ENCODE measurements around the gene CABLES1. TPM values are rescaled to one million over a fixed set of nuclear protein-coding genes. Genes with fewer than 3 reads are reported as not detected.

Gene CABLES1
- total and polyA plus RNA-seq, 2 donors from 2014 or later: 7.6 to 40.5 TPM

DNA sequence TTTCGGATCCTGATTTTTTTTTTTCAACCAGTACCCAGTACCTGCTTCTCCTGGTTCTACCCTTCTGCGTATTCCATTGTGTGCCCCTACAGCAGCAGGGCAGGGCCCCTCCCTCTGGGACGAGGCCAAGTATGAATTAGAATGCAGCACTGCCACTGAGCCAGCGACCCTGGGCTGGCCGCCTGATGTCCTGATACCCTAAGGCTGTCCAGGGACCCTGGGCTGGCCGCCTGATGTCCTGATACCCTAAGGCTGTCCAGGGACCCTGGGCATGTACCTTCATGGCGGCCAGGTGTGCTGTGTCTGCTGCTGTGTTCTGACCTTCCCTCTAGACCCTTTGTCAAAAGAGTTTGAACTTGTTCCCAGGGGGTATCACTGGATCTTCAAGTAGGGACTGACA, 42.9 kb downstream of the CABLES1 start:
- Histone ChIP-seq H3K4me3 (ENCODE audit: low read length in 3 of 3) (no peak overlapping the region), H3K9ac (ENCODE audit: low read length in 3 of 3) (no peak overlapping the region), H3K9me3 (ENCODE audit: control insufficient read depth in 2 of 3, insufficient read depth in 1 of 3, low read length in 3 of 3) (no peaks in the 10 kb centered on the region), H3K36me3 (ENCODE audit: control insufficient read depth in 2 of 3, insufficient read depth in 3 of 3, low read length in 3 of 3) (no peaks in the 10 kb centered on the region), H3K27ac (ENCODE audit: low read depth in 2 of 2, low read length in 2 of 2) (no peak overlapping the region), H3K27me3 (ENCODE audit: control insufficient read depth, insufficient read depth, low read length) (no peaks in the 10 kb centered on the region), H3K4me1 (ENCODE audit: control insufficient read depth in 2 of 3, insufficient read depth in 2 of 3, low read depth in 1 of 3, low read length in 3 of 3) (peaks cover 0 to 5% (median 2%) of the 10 kb centered on the region in 3 donors)
- DNase-seq (no peak), FAIRE-seq (no peak)
- TF ChIP-seq CTCF (IDR thresholded peaks at IDR 0.05; ENCODE audit: borderline replicate concordance, extremely low read depth, insufficient read depth): no peak
- intact Hi-C loops (cut with DNase I): no loop called here

DNA sequence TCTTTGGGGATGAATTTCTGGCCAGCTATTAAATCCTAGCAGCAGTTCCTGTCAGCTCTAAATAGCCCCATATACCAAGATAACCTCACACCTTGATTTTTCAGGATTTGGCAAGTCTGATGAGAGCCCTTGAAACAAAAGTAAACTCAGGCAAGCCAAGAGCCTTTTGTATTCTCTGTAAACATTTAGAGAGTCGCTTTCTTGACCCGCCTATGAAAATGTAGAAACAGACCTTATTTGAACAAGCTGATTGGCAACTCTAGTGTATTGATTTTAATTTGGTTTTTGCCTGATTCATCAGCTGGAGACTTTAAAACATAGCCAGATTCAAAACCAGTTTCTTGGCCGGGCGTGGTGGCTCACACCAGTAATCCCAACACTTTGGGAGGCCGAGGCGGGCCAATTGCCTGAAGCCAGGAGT, 43.4 kb downstream of the CABLES1 start:
- H3K4me3 ChIP-seq (ENCODE audit: low read length in 3 of 3): no peak overlapping the region
- TF ChIP-seq CTCF (IDR thresholded peaks at IDR 0.05; ENCODE audit: borderline replicate concordance, extremely low read depth, insufficient read depth): no peak
- intact Hi-C loops (cut with DNase I): no loop called here
- H3K27ac ChIP-seq (ENCODE audit: low read depth in 2 of 2, low read length in 2 of 2): no peak overlapping the region
- H3K36me3 ChIP-seq (ENCODE audit: control insufficient read depth in 2 of 3, insufficient read depth in 3 of 3, low read length in 3 of 3): no peaks in the 10 kb centered on the region
- FAIRE-seq: no peak
- no peaks in the 10 kb centered on the region for H3K9me3 ChIP-seq (ENCODE audit: control insufficient read depth in 2 of 3, insufficient read depth in 1 of 3, low read length in 3 of 3)
- H3K9ac ChIP-seq (ENCODE audit: low read length in 3 of 3): no peak overlapping the region
- H3K4me1 ChIP-seq (ENCODE audit: control insufficient read depth in 2 of 3, insufficient read depth in 2 of 3, low read depth in 1 of 3, low read length in 3 of 3): peaks cover 0 to 9% (median 2%) of the 10 kb centered on the region in 3 donors
- H3K27me3 ChIP-seq (ENCODE audit: control insufficient read depth, insufficient read depth, low read length): no peaks in the 10 kb centered on the region
- no peak for DNase-seq

- Histone ChIP-seq H3K4me1 (ENCODE audit: control insufficient read depth in 2 of 3, insufficient read depth in 2 of 3, low read depth in 1 of 3, low read length in 3 of 3) (peaks cover 0 to 9% (median 2%) of the 10 kb centered on the region in 3 donors), H3K4me3 (ENCODE audit: low read length in 3 of 3) (no peak overlapping the region), H3K9me3 (ENCODE audit: control insufficient read depth in 2 of 3, insufficient read depth in 1 of 3, low read length in 3 of 3) (no peaks in the 10 kb centered on the region), H3K27me3 (ENCODE audit: control insufficient read depth, insufficient read depth, low read length) (no peaks in the 10 kb centered on the region), H3K9ac (ENCODE audit: low read length in 3 of 3) (no peak overlapping the region), H3K27ac (ENCODE audit: low read depth in 2 of 2, low read length in 2 of 2) (no peak overlapping the region), H3K36me3 (ENCODE audit: control insufficient read depth in 2 of 3, insufficient read depth in 3 of 3, low read length in 3 of 3) (no peaks in the 10 kb centered on the region)
- DNase-seq: no peak
- no peak for TF ChIP-seq CTCF (IDR thresholded peaks at IDR 0.05; ENCODE audit: borderline replicate concordance, extremely low read depth, insufficient read depth)
- no peak for FAIRE-seq
- intact Hi-C loops (cut with DNase I): no loop called here
Observed at GRCh38 chr18:23179416-23179815, 44.1 kb downstream of the CABLES1 start.

GRCh38 chr18:23181547-23181946, 46.3 kb downstream of the CABLES1 start:
- H3K9ac ChIP-seq (ENCODE audit: low read length in 3 of 3): no peak overlapping the region
- DNase-seq (no peak), FAIRE-seq (no peak)
- intact Hi-C loops (cut with DNase I): loop anchor here (10.0 kb wide), 1 partner anchor 53 kb away; no protein-coding TSS in a partner anchor
- no peaks in the 10 kb centered on the region for H3K9me3 ChIP-seq (ENCODE audit: control insufficient read depth in 2 of 3, insufficient read depth in 1 of 3, low read length in 3 of 3)
- H3K36me3 ChIP-seq (ENCODE audit: control insufficient read depth in 2 of 3, insufficient read depth in 3 of 3, low read length in 3 of 3): no peaks in the 10 kb centered on the region
- no peak for TF ChIP-seq CTCF (IDR thresholded peaks at IDR 0.05; ENCODE audit: borderline replicate concordance, extremely low read depth, insufficient read depth)
- no peak overlapping the region for H3K4me3 ChIP-seq (ENCODE audit: low read length in 3 of 3)
- H3K27ac ChIP-seq (ENCODE audit: low read depth in 2 of 2, low read length in 2 of 2): no peak overlapping the region
- no peaks in the 10 kb centered on the region for H3K27me3 ChIP-seq (ENCODE audit: control insufficient read depth, insufficient read depth, low read length)
- H3K4me1 ChIP-seq (ENCODE audit: control insufficient read depth in 2 of 3, insufficient read depth in 2 of 3, low read depth in 1 of 3, low read length in 3 of 3): peaks cover 0 to 9% (median 2%) of the 10 kb centered on the region in 3 donors

Measured in kidney (tissue), 14 donors.